Activated CD8-positive, alpha-beta memory T cell treated with anti-CD3 and anti-CD28 coated beads for 1 hour (primary cell): Measurements from ENCODE around the gene AFAP1.

Source experiments
- DNase-seq, 2 donors: peaks; one replicate each; pipeline ENCODE4 v3.0.0-alpha.2; 2020; ENCODE audit warnings: low read depth in 1 of 2; ENCODE audit errors: extremely low read depth in 1 of 2

Gene AFAP1

GRCh38 chr4:7823416-7823824 lies 116.2 kb downstream of the AFAP1 start:
- DNase-seq: no peak

GRCh38 chr4:7822877-7823276 lies 116.8 kb downstream of the AFAP1 start:
- no peak for DNase-seq

GRCh38 chr4:7822137-7822505 lies 117.5 kb downstream of the AFAP1 start:
- no peak for DNase-seq

GRCh38 chr4:7821245-7822136 lies 118.2 kb downstream of the AFAP1 start:
- no peak for DNase-seq

- no peak for DNase-seq
Measured at GRCh38 chr4:7820031-7820818, 119.4 kb downstream of the AFAP1 start.

- no peak for DNase-seq
Measured at GRCh38 chr4:7819446-7819845, 120.2 kb downstream of the AFAP1 start.

- DNase-seq: no peak
Measured at GRCh38 chr4:7818399-7818911, 121.2 kb downstream of the AFAP1 start.

GRCh38 chr4:7817877-7818398 lies 121.7 kb downstream of the AFAP1 start:
- no peak for DNase-seq

- no peak for DNase-seq
Measured at GRCh38 chr4:7816771-7817170, 122.9 kb downstream of the AFAP1 start.

- DNase-seq: no peak
Measured at GRCh38 chr4:7815981-7816380, 123.7 kb downstream of the AFAP1 start.

GRCh38 chr4:7815562-7815961 lies 124.1 kb downstream of the AFAP1 start:
- DNase-seq: no peak

- no peak for DNase-seq
Measured at GRCh38 chr4:7814451-7814850, 125.2 kb downstream of the AFAP1 start.

GRCh38 chr4:7813674-7814073 lies 126.0 kb downstream of the AFAP1 start:
- DNase-seq: no peak

GRCh38 chr4:7812921-7813320 lies 126.7 kb downstream of the AFAP1 start:
- no peak for DNase-seq

GRCh38 chr4:7812231-7812857 lies 127.3 kb downstream of the AFAP1 start:
- DNase-seq: no peak

GRCh38 chr4:7811536-7812191 lies 128.0 kb downstream of the AFAP1 start:
- no peak for DNase-seq

- no peak for DNase-seq
Measured at GRCh38 chr4:7810783-7811535, 128.7 kb downstream of the AFAP1 start.

- DNase-seq: no peak
Measured at GRCh38 chr4:7808752-7809151, 130.9 kb downstream of the AFAP1 start.

- no peak for DNase-seq
Measured at GRCh38 chr4:7808181-7808580, 131.5 kb downstream of the AFAP1 start.

- DNase-seq: no peak
Measured at GRCh38 chr4:7807351-7807921, 132.2 kb downstream of the AFAP1 start.
